Neural cell (in vitro differentiated cells): Measurements from ENCODE around the gene GGA2. TPM values are rescaled to one million over a fixed set of nuclear protein-coding genes. Genes with fewer than 3 reads are reported as not detected.

Experiments used
- H2AFZ ChIP-seq: fragments of 200-600, 300-800 bp; sonication (generic), shearing (Covaris generic); 2 replicates; pipeline ENCODE4 v1.6.0; 2014; ENCODE audit warnings: low read depth, mild to moderate bottlenecking, antibody characterized with exemption, low read length, moderate library complexity
- H3F3A ChIP-seq: fragments of 200-600 bp; shearing (Covaris generic); 2 replicates; pipeline ENCODE4 v1.6.1; 2016; ENCODE audit warnings: mild to moderate bottlenecking, moderate library complexity, mixed read lengths, antibody characterized with exemption, low read length; ENCODE audit not compliant: insufficient read depth, poor library complexity, severe bottlenecking
- H3K27ac ChIP-seq: fragments of 200-600, 300-800 bp; sonication (generic), shearing (Covaris generic); 2 replicates; pipeline ENCODE4 v1.5.1; 2014; ENCODE audit warnings: mild to moderate bottlenecking, low read length, moderate library complexity
- H3K27me3 ChIP-seq: fragments of 300-800, 200-600 bp; sonication (generic), shearing (Covaris generic); 2 replicates; pipeline ENCODE4 v1.6.0; 2014; ENCODE audit warnings: mild to moderate bottlenecking, low read depth, low read length, moderate library complexity; ENCODE audit not compliant: insufficient read depth
- H3K36me3 ChIP-seq: fragments of 300-800, 200-600 bp; sonication (generic), shearing (Covaris generic); 2 replicates; pipeline ENCODE4 v1.5.1; 2014; ENCODE audit warnings: mild to moderate bottlenecking, antibody characterized with exemption, low read length, moderate library complexity; ENCODE audit not compliant: insufficient read depth
- H3K4me2 ChIP-seq: fragments of 300-800, 200-600 bp; sonication (generic), shearing (Covaris generic); 2 replicates; pipeline ENCODE4 v1.6.0; 2014; ENCODE audit warnings: mild to moderate bottlenecking, low read length
- H3K4me3 ChIP-seq: fragments of 300-800, 200-600 bp; sonication (generic), shearing (Covaris generic); 2 replicates; pipeline ENCODE4 v1.5.1; 2014; ENCODE audit warnings: mild to moderate bottlenecking, low read length, moderate library complexity
- H3K79me2 ChIP-seq: fragments of 200-600 bp; shearing (Covaris generic); replicated peaks from 2 replicates; pipeline ENCODE4 v1.6.0; 2014; ENCODE audit warnings: mild to moderate bottlenecking, low read length, moderate library complexity; ENCODE audit not compliant: insufficient read depth
- H3K9ac ChIP-seq: fragments of 300-800, 200-600 bp; sonication (generic), shearing (Covaris generic); 2 replicates; pipeline ENCODE4 v1.6.1; 2016; ENCODE audit warnings: mild to moderate bottlenecking, low read length, mixed read lengths
- H3K9me2 ChIP-seq: fragments of 200-600 bp; shearing (Covaris generic); 2 replicates; pipeline ENCODE4 v1.6.1; 2016; ENCODE audit warnings: mild to moderate bottlenecking, low read length, mixed read lengths; ENCODE audit not compliant: insufficient read depth
- H3K9me3 ChIP-seq: fragments of 200-600, 300-800 bp; sonication (generic), shearing (Covaris generic); 2 replicates; pipeline ENCODE4 v1.6.1; 2016; ENCODE audit warnings: mild to moderate bottlenecking, mixed run types, low read length, moderate library complexity, mixed read lengths
- H4K20me1 ChIP-seq: fragments of 200-600 bp; shearing (Covaris generic); 2 replicates; pipeline ENCODE4 v1.6.1; 2016; ENCODE audit warnings: mild to moderate bottlenecking, mixed run types; ENCODE audit not compliant: insufficient read depth
- CTCF ChIP-seq: fragments of 450-650 bp; IDR thresholded peaks from 2 replicates; pipeline ENCODE4 v1.5.1; 2014; ENCODE audit warnings: antibody characterized with exemption, mild to moderate bottlenecking, moderate library complexity; ENCODE audit not compliant: poor library complexity, severe bottlenecking
- EP300 ChIP-seq: fragments of 450-650 bp; conservative IDR thresholded peaks from 2 replicates; pipeline ENCODE4 v1.6.1; 2014; ENCODE audit warnings: antibody characterized with exemption, mild to moderate bottlenecking, moderate library complexity; ENCODE audit not compliant: poor library complexity, severe bottlenecking
- MXI1 ChIP-seq: fragments of 450-650 bp; conservative IDR thresholded peaks from 2 replicates; pipeline ENCODE4 v1.6.1; 2014; ENCODE audit warnings: antibody characterized with exemption, mild to moderate bottlenecking; ENCODE audit not compliant: poor library complexity, severe bottlenecking
- POLR2AphosphoS5 ChIP-seq: IDR thresholded peaks from 2 replicates; pipeline ENCODE4 v1.6.1; 2012
- RAD21 ChIP-seq: fragments of 450-650 bp; conservative IDR thresholded peaks from 2 replicates; pipeline ENCODE4 v1.6.1; 2014; ENCODE audit warnings: antibody characterized with exemption, mild to moderate bottlenecking, moderate library complexity
- SMC3 ChIP-seq: fragments of 450-650 bp; conservative IDR thresholded peaks from 2 replicates; pipeline ENCODE4 v1.6.1; 2014; ENCODE audit warnings: antibody characterized with exemption, mild to moderate bottlenecking, moderate library complexity; ENCODE audit not compliant: poor library complexity
- TAF1 ChIP-seq: IDR thresholded peaks from 2 replicates; pipeline ENCODE4 v1.6.1; 2012; ENCODE audit warnings: low read depth
- polyA plus RNA-seq: library from polyadenylated mRNA; depleted of rRNA; stranded (reverse); fragments of >200 nt; gene quantifications from 2 replicates; pipeline ENCODE4 v1.2.3, GENCODE V29; 2014

The GGA2 gene
- polyA plus RNA-seq, 1 donor from 2014 or later = 36.8 TPM

GRCh38 chr16:23509782-23510163 is 521 bp downstream of the GGA2 start:
- peak; percentile 15 for TF ChIP-seq TAF1
- no peak for TF ChIP-seq RAD21
- no peak for TF ChIP-seq POLR2AphosphoS5
- TF ChIP-seq SMC3 = no peak
- H3K9me2 ChIP-seq = no peaks in the 10 kb centered on the region
- H2AFZ ChIP-seq = peak overlapping the region; percentile 8
- no peaks in the 10 kb centered on the region for H4K20me1 ChIP-seq
- peak overlapping the region; percentile 50 for H3K27ac ChIP-seq
- no peaks in the 10 kb centered on the region for H3K9me3 ChIP-seq
- no peaks in the 10 kb centered on the region for H3K36me3 ChIP-seq
- H3K79me2 ChIP-seq = peaks cover 32% of the 10 kb centered on the region
- H3K4me3 ChIP-seq = peak overlapping the region; percentile 79
- H3K4me2 ChIP-seq = peak overlapping the region; percentile 92
- H3F3A ChIP-seq = peaks cover 3% of the 10 kb centered on the region
- peak overlapping the region; percentile 75 for H3K9ac ChIP-seq
- no peaks in the 10 kb centered on the region for H3K27me3 ChIP-seq

- H3K36me3 ChIP-seq = no peaks in the 10 kb centered on the region
- no peaks in the 10 kb centered on the region for H3K9me3 ChIP-seq
- H4K20me1 ChIP-seq = no peaks in the 10 kb centered on the region
- peak overlapping the region; percentile 50 for H3K27ac ChIP-seq
- peaks cover 3% of the 10 kb centered on the region for H3F3A ChIP-seq
- peak overlapping the region; percentile 79 for H3K4me3 ChIP-seq
- peak overlapping the region; percentile 92 for H3K4me2 ChIP-seq
- peaks cover 32% of the 10 kb centered on the region for H3K79me2 ChIP-seq
- H2AFZ ChIP-seq = peak overlapping the region; percentile 8
- H3K27me3 ChIP-seq = no peaks in the 10 kb centered on the region
- TF ChIP-seq MXI1 (peak; percentile 13), EP300 (no peak)
- no peaks in the 10 kb centered on the region for H3K9me2 ChIP-seq
- peak overlapping the region; percentile 75 for H3K9ac ChIP-seq
These were observed 896 bp downstream of the GGA2 start for GRCh38 chr16:23509441-23509754.

GRCh38 chr16:23508589-23509440 is 1.5 kb downstream of the GGA2 start:
- Histone ChIP-seq H3F3A (peaks cover 3% of the 10 kb centered on the region), H3K79me2 (peaks cover 32% of the 10 kb centered on the region), H4K20me1 (no peaks in the 10 kb centered on the region), H3K9me2 (no peaks in the 10 kb centered on the region), H3K36me3 (no peaks in the 10 kb centered on the region), H3K9me3 (no peaks in the 10 kb centered on the region), H3K9ac (peak overlapping the region; percentile 75), H2AFZ (no peak overlapping the region), H3K27me3 (no peaks in the 10 kb centered on the region), H3K4me3 (peak overlapping the region; percentile 79), H3K4me2 (peak overlapping the region; percentile 92), H3K27ac (peak overlapping the region; percentile 50)
- no peak for TF ChIP-seq MXI1
- TF ChIP-seq SMC3 = no peak

- Histone ChIP-seq H3K4me3 (no peak overlapping the region), H3K9ac (no peak overlapping the region), H3K4me2 (no peak overlapping the region), H4K20me1 (no peaks in the 10 kb centered on the region), H3K9me2 (no peaks in the 10 kb centered on the region), H3K27me3 (no peaks in the 10 kb centered on the region), H3K27ac (no peak overlapping the region), H3K36me3 (no peaks in the 10 kb centered on the region), H2AFZ (no peak overlapping the region), H3K9me3 (no peaks in the 10 kb centered on the region), H3F3A (peaks cover 3% of the 10 kb centered on the region), H3K79me2 (peaks cover 48% of the 10 kb centered on the region)
- TF ChIP-seq EP300 = no peak
- no peak for TF ChIP-seq CTCF
These were observed 3.7 kb downstream of the GGA2 start for GRCh38 chr16:23506606-23506994.
